GM20000 (cell line): Measurements from ENCODE around the gene C2orf49.

Source experiments
- DNase-seq: peaks from one replicate; pipeline ENCODE4 v3.0.0; 2012; ENCODE audit warnings: low spot score
- TF ChIP-seq, protein P1 (sequence below): IDR thresholded peaks from 2 replicates; pipeline ENCODE4 v1.5.1; 2012; ENCODE audit warnings: mild to moderate bottlenecking, control low read depth; ENCODE audit errors: extremely low read depth, missing control alignments

The C2orf49 gene

DNA sequence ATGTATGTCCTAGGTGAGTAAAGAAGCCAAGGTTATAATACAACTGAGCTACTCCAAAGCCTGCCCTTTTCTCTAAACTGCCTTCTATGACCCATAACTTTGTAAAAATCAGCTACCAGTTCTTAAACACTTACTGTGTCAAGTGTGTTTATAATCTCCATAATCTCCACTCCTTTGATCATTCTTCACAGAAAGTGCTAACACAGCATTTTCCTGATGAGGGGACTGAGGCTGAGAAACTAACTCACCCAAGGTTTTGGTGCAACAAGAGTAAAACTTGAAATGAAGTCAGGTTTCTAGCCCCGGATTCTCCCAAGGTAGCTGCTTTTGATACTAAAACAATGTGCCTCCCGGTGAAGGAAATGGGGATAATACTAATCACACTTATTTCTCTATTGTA, 1.9 kb upstream of the C2orf49 start:
- TF ChIP-seq, protein P1, sequence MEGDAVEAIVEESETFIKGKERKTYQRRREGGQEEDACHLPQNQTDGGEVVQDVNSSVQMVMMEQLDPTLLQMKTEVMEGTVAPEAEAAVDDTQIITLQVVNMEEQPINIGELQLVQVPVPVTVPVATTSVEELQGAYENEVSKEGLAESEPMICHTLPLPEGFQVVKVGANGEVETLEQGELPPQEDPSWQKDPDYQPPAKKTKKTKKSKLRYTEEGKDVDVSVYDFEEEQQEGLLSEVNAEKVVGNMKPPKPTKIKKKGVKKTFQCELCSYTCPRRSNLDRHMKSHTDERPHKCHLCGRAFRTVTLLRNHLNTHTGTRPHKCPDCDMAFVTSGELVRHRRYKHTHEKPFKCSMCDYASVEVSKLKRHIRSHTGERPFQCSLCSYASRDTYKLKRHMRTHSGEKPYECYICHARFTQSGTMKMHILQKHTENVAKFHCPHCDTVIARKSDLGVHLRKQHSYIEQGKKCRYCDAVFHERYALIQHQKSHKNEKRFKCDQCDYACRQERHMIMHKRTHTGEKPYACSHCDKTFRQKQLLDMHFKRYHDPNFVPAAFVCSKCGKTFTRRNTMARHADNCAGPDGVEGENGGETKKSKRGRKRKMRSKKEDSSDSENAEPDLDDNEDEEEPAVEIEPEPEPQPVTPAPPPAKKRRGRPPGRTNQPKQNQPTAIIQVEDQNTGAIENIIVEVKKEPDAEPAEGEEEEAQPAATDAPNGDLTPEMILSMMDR: no peak
- no peak for DNase-seq

DNA sequence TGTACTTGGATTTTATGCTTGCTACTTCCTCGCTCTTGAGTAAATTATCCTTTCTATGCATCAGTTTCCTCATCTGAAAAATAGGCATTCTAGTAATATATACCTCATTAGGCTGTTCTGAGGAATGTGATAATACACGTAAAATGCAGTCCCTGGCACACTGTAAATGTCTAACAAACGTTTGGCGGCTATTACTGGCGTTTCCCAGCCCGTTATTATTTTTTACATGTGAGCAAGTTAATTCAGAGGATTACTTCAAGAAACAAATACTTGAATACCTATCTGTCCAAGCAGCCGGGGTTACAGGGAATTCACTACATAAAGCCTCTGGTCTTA, 586 bp upstream of the C2orf49 start:
- no peak for DNase-seq
- TF ChIP-seq, protein P1: no peak

DNA sequence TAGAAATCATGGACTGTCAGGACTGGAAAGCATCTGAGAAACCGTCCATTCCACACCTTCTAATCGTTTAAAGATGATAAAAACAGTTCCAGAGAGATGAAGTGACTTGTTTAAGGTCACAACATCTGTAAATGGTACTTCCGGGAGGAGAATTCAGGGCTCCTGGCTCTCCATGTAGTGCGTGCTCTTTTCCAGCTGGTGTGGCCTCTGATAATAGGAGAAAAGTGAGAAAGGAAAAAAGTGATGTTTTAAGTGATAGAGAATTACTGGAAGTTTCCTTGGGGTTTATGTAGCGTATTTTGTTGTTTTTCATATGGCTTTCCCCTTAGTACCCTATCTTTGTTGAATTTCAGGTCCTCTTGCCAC, 663 bp downstream of the C2orf49 start:
- no peak for DNase-seq
- TF ChIP-seq, protein P1: no peak

DNA sequence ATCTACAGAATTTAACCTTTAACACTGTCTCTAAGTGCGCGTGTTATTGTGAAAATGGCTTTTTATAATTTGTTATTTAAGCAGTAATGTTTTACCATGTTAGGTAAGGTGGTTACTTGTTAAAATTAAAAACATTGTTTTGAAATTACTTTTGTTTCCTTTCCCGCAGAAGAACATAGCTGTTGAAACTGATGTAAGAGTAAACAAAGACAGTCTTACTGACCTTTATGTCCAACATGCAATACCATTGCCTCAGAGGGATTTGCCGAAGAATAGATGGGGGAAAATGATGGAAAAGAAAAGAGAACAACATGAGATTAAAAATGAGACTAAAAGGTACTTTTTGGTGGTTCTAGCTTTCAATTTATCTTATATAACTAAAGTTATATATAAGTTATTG, 2.1 kb downstream of the C2orf49 start:
- TF ChIP-seq, protein P1: no peak
- DNase-seq: no peak

DNA sequence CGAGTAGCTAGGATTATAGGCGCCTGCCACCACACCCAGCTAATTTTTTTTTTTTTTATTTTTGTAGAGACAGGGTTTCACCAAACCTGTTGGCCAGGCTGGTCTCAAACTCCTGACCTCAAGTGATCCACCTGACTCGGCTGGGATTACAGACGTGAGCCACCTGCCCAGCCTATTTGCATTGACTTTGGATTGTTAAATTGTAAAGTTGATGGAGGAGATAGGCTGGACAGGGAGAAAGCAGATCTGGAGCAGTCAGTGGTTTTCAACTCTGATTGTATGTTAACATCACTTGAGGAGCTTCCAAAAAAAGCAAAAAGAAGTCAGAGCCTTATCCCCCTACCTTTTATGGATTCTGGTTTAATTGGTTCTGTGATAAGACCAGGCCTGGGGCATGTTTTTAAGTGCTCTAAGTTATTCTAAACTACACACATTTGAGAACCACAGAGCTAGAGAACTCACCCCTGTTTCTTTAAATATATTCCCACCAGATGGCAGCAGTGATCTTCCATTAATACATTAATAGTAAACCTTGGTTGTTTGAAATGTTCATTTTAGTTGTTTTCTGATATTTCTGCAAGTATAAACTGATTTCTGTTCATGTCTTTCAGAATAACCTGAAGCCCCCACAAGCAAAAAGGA, 7.5 kb downstream of the C2orf49 start:
- TF ChIP-seq, protein P1: no peak
- DNase-seq: no peak

DNA sequence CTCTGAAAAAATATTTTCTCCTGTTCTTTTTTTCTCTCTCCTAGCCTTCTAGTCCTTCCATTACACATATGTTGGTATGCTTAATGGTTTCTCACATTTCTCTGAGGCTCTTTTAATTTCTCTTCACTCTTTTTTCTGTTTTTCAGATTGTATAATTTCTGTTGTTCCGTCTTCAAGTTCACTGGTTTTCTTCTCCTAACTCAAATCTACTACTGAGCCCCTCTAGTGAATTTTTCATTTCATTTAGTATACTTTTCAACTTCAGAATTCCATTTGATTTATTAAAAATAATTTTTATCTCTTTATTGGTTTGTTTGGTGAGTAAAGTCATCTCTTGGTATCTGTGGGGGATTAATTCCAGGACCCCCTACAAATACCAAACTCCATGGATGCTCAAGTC, 19.8 kb downstream of the C2orf49 start:
- DNase-seq: no peak
- TF ChIP-seq, protein P1: no peak

DNA sequence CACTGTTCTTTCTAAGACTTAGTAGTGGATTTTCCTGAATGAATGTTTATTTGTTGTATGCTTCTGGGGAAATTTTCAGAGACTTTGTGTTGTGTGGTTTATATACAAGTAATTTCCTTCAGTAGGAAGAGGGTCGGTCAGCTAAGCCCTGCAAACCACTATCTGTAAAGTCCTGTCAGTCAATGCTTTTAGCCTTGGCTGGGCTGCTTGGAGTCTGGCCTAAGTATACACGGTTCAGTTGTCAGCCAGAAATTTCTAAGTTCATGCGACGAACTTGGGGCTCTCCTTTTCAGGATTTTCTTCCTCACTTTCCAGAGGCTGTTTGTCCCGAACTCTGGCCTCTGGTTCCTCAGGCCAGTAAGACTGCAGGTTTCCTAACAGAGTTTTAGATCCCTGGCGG, 21.3 kb downstream of the C2orf49 start:
- no peak for DNase-seq
- TF ChIP-seq, protein P1: no peak
